Neural progenitor cell (in vitro differentiated cells): ENCODE results near the gene AK8.

Experiments
- EZH2 ChIP-seq: fragments of 200-600 bp; sonication (generic); IDR thresholded peaks from 2 replicates; pipeline ENCODE4 v1.6.1; 2017; ENCODE audit warnings: antibody characterized with exemption, mild to moderate bottlenecking, moderate library complexity
- EZH2phosphoT487 ChIP-seq: fragments of 200-600 bp; sonication (generic); IDR thresholded peaks from 2 replicates; pipeline ENCODE4 v1.6.1; 2017; ENCODE audit warnings: antibody characterized with exemption
- TF ChIP-seq, protein P1 (sequence below): fragments of 200-600 bp; sonication (generic); IDR thresholded peaks from 2 replicates; pipeline ENCODE4 v1.5.1; 2017; ENCODE audit warnings: antibody characterized with exemption, mild to moderate bottlenecking

DNA sequence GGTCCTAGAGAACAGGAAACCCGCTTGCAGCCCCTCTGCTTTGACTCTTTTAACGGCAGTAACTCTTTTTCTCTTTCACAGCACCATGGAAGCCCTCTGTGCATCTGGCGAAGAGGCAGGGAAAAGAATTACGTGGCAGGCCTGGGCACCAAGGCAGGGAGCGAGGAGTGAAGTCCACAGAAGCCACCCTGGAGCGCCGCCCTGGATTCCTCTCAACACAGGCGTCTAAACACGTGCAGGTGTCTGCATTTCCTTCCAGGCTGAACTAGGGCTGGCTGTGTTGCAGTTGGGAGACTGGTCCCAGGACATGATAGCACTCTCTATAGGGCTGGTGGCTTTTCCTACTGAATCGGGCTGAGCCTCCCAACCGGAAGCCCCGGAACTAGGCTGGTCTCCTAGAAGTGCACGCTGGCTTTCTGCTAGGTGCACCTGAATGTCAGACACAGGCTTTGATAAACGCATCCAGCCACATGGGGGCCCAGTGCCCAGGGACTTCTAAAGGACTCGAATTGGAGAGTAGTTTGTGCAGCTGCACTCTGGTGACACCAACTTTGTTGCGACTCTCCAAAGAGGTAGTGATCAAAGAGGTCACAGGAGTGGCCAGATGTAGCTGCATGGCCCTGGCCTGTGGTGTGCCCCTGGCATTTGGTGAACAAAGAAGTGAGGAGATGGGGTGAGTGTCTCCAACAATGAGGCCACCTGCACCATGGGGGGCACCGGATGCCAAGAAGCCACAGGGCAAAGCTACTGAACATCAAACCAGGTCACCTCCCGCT lies 54.5 kb downstream of the AK8 start:
- TF ChIP-seq, protein P1, sequence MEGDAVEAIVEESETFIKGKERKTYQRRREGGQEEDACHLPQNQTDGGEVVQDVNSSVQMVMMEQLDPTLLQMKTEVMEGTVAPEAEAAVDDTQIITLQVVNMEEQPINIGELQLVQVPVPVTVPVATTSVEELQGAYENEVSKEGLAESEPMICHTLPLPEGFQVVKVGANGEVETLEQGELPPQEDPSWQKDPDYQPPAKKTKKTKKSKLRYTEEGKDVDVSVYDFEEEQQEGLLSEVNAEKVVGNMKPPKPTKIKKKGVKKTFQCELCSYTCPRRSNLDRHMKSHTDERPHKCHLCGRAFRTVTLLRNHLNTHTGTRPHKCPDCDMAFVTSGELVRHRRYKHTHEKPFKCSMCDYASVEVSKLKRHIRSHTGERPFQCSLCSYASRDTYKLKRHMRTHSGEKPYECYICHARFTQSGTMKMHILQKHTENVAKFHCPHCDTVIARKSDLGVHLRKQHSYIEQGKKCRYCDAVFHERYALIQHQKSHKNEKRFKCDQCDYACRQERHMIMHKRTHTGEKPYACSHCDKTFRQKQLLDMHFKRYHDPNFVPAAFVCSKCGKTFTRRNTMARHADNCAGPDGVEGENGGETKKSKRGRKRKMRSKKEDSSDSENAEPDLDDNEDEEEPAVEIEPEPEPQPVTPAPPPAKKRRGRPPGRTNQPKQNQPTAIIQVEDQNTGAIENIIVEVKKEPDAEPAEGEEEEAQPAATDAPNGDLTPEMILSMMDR: no peak
- TF ChIP-seq EZH2 (no peak), EZH2phosphoT487 (no peak)
